ENCODE results near the gene JHY. TPM values are rescaled to one million over a fixed set of nuclear protein-coding genes. Genes with fewer than 3 reads are reported as not detected.
A peak's percentile ranks its signal among the peaks of the same experiment; 100 is the strongest.

The JHY gene
- total and polyA plus RNA-seq, 2 of the 8 experiments (the other 6 are each of a cell fraction or from before 2014, with no cell fraction given), result 0.29 to 0.91 TPM

DNA sequence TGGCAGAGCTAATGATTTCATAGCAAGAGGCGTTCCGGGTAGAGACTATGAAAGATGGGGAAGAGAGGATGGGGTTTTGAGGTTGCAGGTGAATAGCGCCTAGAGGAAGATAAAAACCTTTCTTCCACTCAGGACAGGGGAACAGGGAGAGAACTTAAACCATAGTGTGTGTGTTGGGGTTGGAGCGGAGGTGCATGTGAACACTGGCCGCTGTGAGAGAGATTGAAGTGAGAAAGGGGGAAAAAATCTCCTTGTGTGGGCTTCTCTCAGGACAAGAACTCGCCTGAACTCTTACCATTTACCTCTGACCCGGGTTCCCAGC lies 95.7 kb downstream of the JHY start:
- no peak overlapping the region for H3K27ac ChIP-seq (ENCODE audit: low read depth, low read length)
- peaks cover 0 to 8% (median 0%) of the 10 kb centered on the region in 4 experiments; a peak in 3 of 8 replicates for H3K36me3 ChIP-seq (ENCODE audit: control insufficient read depth in 2 of 4, insufficient read depth in 4 of 4, low read length in 3 of 4)
- no peak overlapping the region for H3K14ac ChIP-seq (ENCODE audit: insufficient read length)
- H3K79me2 ChIP-seq (ENCODE audit: control insufficient read depth in 1 of 2, insufficient read depth in 2 of 2, low read length in 2 of 2), result no peaks in the 10 kb centered on the region
- H3K4me3 ChIP-seq (ENCODE audit: extremely low read depth in 1 of 4, insufficient read depth in 2 of 4, low read depth in 3 of 4, low read length in 4 of 4), result peak overlapping the region in 1 of 4 experiments; percentile 60; a peak in 1 of 8 replicates
- no peak overlapping the region for H2AK5ac ChIP-seq (ENCODE audit: low read depth, low read length)
- H2BK120ac ChIP-seq (replicated peaks; ENCODE audit: low read depth, low read length), result no peak overlapping the region
- ChIA-PET CTCF (ENCODE audit: partially characterized antibody) (interaction anchor here (0.6 kb wide), 1 partner anchor 169 kb away, joined by 3 read pairs; no protein-coding TSS in a partner anchor), POLR2A (ENCODE audit: partially characterized antibody) (no interaction called here)
- 21% methylated on average over 7 of the region's 7 CpGs; no CpG with 5 or more reads in 1 of the 2 experiments for WGBS, 2 experiments (ENCODE audit: extremely low coverage in 1 of 2, insufficient coverage in 1 of 2, insufficient read length in 1 of 2, insufficient replicate concordance in 2 of 2, low coverage in 1 of 2, low lambda C conversion rate in 2 of 2, missing lambda C conversion rate in 1 of 2)
- peaks cover 81 to 99% (median 95%) of the 10 kb centered on the region in 4 experiments for H3K27me3 ChIP-seq (replicated peaks in 1 of 4; ENCODE audit: control insufficient read depth in 3 of 4, extremely low read depth in 1 of 4, insufficient read depth in 3 of 4, low read length in 3 of 4)
- peaks cover 0 to 19% (median 11%) of the 10 kb centered on the region in 4 experiments; a peak in 6 of 7 replicates for H3K4me1 ChIP-seq (replicated peaks in 1 of 4; ENCODE audit: control insufficient read depth in 3 of 4, insufficient read depth in 4 of 4, low read length in 3 of 4)
- DNase-seq (ENCODE audit: low read depth in 1 of 2, low spot score in 2 of 2) (peak in 1 of 2 experiments; percentile 49), FAIRE-seq (no peak)
- peaks cover 14% of the 10 kb centered on the region; the same call in 1 of the 2 replicates for H3K23me2 ChIP-seq (ENCODE audit: low read depth, low read length)
- no peak overlapping the region for H2BK5ac ChIP-seq (ENCODE audit: low read depth, low read length)
- no peak overlapping the region for H4K5ac ChIP-seq (ENCODE audit: insufficient read length, low read depth, low read length)
- no peak overlapping the region for H3K56ac ChIP-seq (replicated peaks; ENCODE audit: insufficient read length, low read depth, low read length)
- no peak overlapping the region for H3K9ac ChIP-seq (replicated peaks in 1 of 4; ENCODE audit: extremely low read depth in 1 of 4, low read depth in 3 of 4, low read length in 3 of 4)
- H4K20me1 ChIP-seq (replicated peaks in 1 of 2; ENCODE audit: control insufficient read depth in 1 of 2, insufficient read depth in 2 of 2, low read length in 2 of 2), result peaks cover 9 to 19% of the 10 kb centered on the region in 2 experiments
- H3K23ac ChIP-seq (ENCODE audit: insufficient read length), result no peak overlapping the region
- H2BK20ac ChIP-seq (ENCODE audit: low read length), result no peak overlapping the region
- peak overlapping the region; percentile 15 to 89; a peak in 1 of 4 replicates for H3K4me2 ChIP-seq (ENCODE audit: insufficient read depth in 1 of 2, low read depth in 2 of 2, low read length in 2 of 2)
- no peaks in the 10 kb centered on the region for H3K79me1 ChIP-seq (ENCODE audit: low read depth, low read length)
- peak overlapping the region; percentile 41; the same call in 1 of the 2 replicates for H2BK15ac ChIP-seq (ENCODE audit: low read length)
- no peak overlapping the region for H2AFZ ChIP-seq (ENCODE audit: low read length)
- H4K8ac ChIP-seq (ENCODE audit: extremely low read depth, insufficient read depth, low read length), result no peak overlapping the region
- no peak overlapping the region; the same call in 1 of the 2 replicates for H3K18ac ChIP-seq (ENCODE audit: extremely low read depth, low read length)
- TF ChIP-seq SIRT6 (IDR thresholded peaks at IDR 0.05; ENCODE audit: low read length), result no peak
- peak; percentile 57; the same call in 1 of the 2 replicates for TF ChIP-seq SUZ12 (IDR thresholded peaks at IDR 0.05; ENCODE audit: low read length)
- H4K91ac ChIP-seq (replicated peaks; ENCODE audit: insufficient read length, low read length), result no peak overlapping the region
- no peak overlapping the region for H3K4ac ChIP-seq (replicated peaks; ENCODE audit: insufficient read length, low read depth, low read length)
- H3K9me3 ChIP-seq (ENCODE audit: insufficient read depth in 2 of 2, low read depth in 1 of 2, low read length in 1 of 2), result no peaks in the 10 kb centered on the region
- no peak overlapping the region; the same call in 1 of the 2 replicates for H2BK12ac ChIP-seq (ENCODE audit: low read depth, low read length)

All from H1 (cell line).